ENCODE results near the gene B4GALNT2.

DNA sequence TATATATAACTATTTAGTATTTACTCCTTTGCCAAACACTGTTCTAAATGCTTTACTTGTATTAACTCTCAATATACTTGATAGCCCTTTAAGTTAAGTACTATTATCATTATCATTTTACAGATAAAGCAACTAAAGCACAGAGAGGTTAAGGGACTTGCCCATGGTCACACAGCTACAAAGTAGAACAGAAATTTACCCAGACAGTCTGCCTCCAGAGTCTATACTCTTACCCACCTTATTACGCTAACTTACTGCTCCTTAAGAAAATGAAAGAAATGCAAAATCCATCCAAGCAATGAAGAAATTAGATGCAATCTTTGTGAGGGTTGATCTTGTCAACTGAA is 25.4 kb upstream of the B4GALNT2 start:
- no peak for TF ChIP-seq EP300 (IDR thresholded peaks at IDR 0.05; ENCODE audit: borderline replicate concordance)
- TF ChIP-seq, protein P1, sequence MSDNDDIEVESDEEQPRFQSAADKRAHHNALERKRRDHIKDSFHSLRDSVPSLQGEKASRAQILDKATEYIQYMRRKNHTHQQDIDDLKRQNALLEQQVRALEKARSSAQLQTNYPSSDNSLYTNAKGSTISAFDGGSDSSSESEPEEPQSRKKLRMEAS (IDR thresholded peaks at IDR 0.05): no peak
- TF ChIP-seq EGR1 (IDR thresholded peaks at IDR 0.05): no peak
- no peak for TF ChIP-seq NFIC (IDR thresholded peaks at IDR 0.05)
- no peak for TF ChIP-seq YY1 (IDR thresholded peaks at IDR 0.05; ENCODE audit: low read depth)

Data from Ishikawa (cell line).